GM19035 (cell line): ENCODE measurements around the gene ARHGAP15.
A peak's percentile ranks its signal among the peaks of the same experiment; 100 is the strongest.

Experiments used
- ATAC-seq: cut with Tn5 transposase; IDR thresholded peaks from one replicate; pipeline ENCODE4 v1.9.1; 2021; ENCODE audit not compliant: unreplicated experiment

ARHGAP15 gene

DNA sequence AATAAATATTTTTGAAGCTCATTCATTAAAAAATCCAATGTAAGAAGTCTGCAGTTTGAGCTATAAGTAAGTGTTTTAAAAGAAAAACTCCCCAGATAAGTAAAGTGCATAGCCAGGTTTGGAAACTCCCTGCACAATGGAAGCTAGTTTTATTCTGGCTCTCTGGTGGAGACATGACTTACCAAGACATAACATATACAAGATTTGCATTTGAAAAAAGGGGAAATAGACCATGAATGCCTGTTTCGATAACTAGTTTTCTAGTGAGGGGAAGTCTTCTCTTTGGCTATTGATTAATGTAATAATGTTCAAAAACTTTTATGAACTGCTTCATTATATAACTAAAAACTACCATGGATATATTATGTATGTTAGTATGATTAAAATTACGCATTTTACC, 435.2 kb downstream of the ARHGAP15 start:
- ATAC-seq = peak; percentile 73

GRCh38 chr2:143571747-143572146, 442.5 kb downstream of the ARHGAP15 start:
- no peak for ATAC-seq

DNA sequence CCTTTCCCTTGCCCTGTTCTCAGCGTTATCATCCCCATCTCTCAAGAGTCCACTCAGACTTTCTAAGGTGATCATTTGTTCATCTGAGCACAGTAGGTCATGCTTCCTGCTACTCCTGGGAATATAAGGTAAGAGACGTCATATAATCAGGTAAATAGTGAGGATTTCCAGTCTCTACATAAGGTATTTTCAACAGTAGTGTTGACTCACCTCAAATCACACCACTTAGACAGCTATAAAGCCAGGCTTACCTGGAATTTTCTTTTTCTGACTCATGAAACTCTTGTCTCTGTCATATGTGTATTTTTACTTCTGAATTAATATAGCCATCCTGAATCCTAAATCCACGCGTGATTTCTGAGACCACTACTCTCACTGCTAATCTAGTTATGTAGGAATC, 443.2 kb downstream of the ARHGAP15 start:
- no peak for ATAC-seq

GRCh38 chr2:143574069-143574468, 444.9 kb downstream of the ARHGAP15 start:
- ATAC-seq = no peak

DNA sequence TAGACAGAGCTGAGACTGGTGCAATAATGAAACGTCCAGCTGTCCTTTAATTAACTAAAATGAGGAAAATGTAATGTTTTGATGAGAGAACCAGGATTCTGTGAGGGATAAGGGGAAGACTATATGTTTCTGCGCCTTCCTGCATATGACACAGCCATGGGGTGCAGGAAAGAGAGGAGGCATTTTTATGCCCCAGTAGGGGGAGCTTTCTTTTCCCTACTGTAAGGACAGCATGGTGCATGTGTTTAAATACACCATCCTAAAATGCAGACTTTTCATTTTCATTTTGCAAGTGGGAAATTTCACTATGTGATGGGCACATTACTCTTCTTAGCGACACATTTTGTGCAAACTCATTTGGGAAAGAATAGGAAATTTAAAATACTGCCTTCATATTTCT, 446.1 kb downstream of the ARHGAP15 start:
- no peak for ATAC-seq

- no peak for ATAC-seq
Observed at GRCh38 chr2:143577489-143577888, 448.3 kb downstream of the ARHGAP15 start.

GRCh38 chr2:143579456-143579855, 450.2 kb downstream of the ARHGAP15 start:
- ATAC-seq = no peak

- no peak for ATAC-seq
Observed at GRCh38 chr2:143581134-143581533, 451.9 kb downstream of the ARHGAP15 start.

DNA sequence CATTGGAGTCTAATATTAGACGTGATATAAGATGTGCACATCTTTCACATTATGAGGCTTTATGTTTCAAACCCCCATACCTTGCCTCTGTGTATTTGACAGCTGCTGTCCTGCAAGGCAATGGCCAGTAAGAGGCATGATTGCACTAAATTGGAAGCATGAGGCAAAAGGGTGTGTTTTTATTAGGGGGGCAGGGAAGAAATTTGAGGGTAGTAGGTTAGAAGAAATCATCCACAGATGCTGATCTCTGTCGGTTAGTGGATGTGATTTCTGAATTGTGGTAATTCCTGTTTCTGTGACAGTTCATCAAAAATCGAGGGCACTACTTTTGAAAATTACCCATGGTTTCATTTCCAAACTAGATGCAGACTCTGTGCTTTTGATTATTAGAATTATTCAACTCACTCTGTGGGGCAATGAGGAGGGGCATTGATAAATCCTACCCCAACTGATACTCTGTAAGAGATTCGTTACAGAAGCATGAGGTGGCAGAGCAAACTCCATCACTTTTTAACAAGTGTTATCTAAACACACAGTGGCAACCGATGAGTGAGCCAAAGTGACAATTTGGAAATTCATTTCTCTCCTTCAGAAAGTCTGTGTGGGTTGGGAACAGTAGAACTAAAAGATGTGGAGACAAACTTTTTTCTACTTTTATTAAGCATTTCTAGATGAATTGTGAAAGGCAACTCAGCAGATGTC, 453.0 kb downstream of the ARHGAP15 start:
- ATAC-seq = no peak

DNA sequence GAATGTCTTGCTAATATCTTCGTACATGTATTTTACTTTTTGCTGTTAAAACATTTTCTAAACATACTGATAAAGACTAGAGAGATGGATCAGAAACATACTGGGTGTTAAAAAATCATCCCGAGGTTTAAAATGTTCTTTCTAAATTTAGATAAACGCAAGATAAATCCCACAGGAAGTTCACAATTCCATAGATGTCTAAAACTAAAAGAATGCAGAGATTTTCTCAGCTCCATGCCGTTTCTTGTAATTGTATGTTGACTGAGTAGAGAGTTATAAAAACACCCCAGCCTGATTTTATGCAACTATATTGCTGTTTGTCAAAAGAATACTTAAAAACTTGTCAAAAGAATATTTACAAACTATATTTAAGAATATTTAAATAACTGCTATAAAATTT, 455.7 kb downstream of the ARHGAP15 start:
- no peak for ATAC-seq

DNA sequence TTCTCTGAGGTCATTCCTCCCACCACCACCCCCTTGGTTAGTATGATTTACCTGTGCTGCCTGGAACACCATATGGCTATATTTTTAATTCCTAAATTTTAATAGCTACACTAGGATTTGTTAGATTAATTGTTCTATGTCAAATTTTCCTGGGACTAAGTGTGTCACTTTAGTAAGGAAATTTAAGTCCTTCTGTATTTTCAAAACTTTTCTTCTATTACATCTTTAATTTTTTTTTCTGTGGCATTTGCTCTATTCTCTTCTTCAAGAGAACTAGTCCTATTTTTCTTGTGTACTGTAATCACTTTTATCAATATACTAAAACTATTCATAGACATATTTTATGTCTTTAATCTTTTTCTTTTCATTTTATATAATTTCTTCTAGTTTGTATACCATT, 456.9 kb downstream of the ARHGAP15 start:
- ATAC-seq = no peak

DNA sequence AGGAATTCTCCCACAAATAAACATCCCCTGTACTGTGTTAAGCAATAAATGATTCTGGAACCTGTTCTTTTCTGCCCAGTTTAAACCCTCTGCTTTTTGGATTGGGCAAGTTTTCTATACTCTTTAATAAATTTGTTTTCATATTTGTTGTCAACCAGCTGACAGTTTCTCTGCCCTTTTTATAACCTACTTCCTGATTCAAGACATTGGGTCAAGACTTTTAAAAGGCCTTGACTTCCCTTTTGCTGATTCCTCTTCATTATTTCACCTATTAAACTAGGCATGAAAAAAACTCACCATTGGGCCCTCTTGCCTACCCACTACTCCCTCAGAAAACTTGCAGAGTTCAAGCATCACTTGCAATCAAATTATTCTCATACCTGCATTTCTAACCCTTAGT, 459.5 kb downstream of the ARHGAP15 start:
- no peak for ATAC-seq

DNA sequence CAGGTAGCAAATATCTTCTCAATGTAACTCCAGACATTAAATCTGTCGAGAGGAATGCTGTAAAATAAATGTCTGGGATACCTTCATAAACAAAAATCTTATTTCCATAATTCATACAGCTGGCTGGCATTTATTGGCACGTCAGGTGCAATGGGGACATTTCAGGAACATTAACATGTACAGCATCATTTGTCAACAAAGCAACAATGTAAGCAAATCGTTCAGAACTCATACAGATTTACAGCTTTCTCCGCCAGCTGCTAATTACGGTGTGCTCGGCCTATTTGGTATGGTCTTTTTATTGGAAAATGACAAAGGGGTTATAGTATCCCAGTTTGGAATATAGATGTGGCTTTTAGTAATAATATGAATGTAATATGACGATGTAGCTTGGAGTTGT, 464.9 kb downstream of the ARHGAP15 start:
- ATAC-seq = no peak

GRCh38 chr2:143594745-143595144, 465.5 kb downstream of the ARHGAP15 start:
- ATAC-seq = no peak

DNA sequence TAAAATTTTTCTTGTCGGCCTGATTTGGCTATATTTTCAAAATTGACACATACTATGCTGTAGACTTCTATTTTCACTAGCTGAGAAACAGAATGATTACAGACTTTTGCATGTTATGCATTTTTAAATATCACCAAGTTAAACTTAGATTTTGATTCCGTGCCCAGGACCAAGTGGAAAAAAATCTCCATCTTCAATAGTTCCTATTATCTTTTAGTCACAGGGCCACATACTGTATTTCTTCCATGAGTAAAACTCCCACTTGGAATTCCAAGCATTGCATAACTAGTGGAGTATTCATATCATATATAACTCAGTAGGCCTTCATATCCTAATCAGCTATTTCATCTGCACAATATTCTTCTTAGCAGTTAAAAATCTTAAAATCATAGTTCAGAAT, 470.9 kb downstream of the ARHGAP15 start:
- ATAC-seq = no peak

GRCh38 chr2:143601828-143602227, 472.6 kb downstream of the ARHGAP15 start:
- ATAC-seq = no peak

- no peak for ATAC-seq
Observed at GRCh38 chr2:143603035-143603655, 473.9 kb downstream of the ARHGAP15 start.

DNA sequence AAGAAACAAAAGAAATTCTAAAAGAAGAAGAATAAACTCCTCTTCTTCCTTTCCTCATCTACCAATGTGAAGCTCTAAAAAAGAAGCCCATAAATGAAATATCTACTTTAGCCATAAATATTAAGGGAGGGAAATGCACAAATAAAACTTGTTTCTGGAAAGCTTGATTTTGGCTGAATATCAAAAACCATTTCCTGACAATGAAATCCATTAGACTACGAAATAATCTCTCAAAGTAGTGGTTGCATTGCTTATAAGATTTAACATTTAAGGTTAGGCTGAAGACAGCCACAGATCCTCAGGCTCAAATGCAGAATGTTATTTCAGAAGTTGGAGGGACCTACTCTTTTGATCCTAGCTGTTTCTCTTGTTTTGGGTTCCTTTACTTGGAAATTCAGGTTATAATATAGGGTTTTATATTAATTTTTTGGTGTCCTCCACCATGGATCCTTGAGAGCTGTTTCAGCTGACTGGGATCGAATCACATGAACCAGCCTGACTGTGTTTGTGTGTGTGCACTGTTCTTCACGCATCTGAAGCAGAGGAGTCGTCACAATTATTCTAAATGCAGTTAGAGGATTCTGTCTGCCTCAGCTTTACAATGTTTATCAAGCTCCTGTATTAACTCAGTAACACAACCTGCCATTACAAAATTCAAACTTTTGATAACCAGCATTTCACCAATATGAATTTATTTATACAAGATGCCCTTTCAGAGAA, 474.8 kb downstream of the ARHGAP15 start:
- no peak for ATAC-seq

DNA sequence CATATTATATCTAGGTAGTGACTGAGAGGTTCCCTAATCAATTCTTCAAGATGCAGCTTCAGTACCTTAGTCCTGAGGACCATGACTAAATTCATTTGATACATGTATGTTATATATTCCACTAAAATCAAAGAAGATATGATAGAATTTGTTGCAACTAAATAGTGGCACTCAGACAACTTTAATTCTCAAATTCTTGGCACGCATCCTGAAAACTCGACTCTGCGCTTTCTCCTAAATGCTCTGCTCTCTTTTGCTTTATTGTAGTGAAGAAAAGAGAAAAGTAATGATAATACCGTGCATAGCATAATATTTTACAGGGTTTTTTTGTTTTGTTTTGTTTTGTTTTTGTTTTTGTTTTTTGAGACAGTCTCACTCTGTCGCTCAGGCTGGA, 475.3 kb downstream of the ARHGAP15 start:
- ATAC-seq = no peak

GRCh38 chr2:143607231-143608062, 478.2 kb downstream of the ARHGAP15 start:
- no peak for ATAC-seq

GRCh38 chr2:143608063-143608423, 478.8 kb downstream of the ARHGAP15 start:
- ATAC-seq = no peak
